ENCODE results near the gene FAM180A. TPM values are rescaled to one million over a fixed set of nuclear protein-coding genes. Genes with fewer than 3 reads are reported as not detected.

FAM180A gene
- total and polyA plus RNA-seq, 10 of the 15 experiments (the other 5 are each of a cell fraction or from before 2014, with no cell fraction given), result not detected

GRCh38 chr7:135774284-135774683 lies 25.7 kb upstream of the FAM180A start:
- intact Hi-C loops (cut with micrococcal nuclease; ENCODE audit: unreplicated experiment), result no loop called here
- in situ Hi-C loops (cut with MboI), result no loop called here
- ChIA-PET POLR2A (no interaction called here), CTCF (no interaction called here), SMC1A (ENCODE audit: uncharacterized antibody, unreplicated experiment) (no interaction called here), RAD21 (ENCODE audit: unreplicated experiment) (interaction anchor here (0.9 kb wide), 1 partner anchor 100 kb away, joined by 3 read pairs; no protein-coding TSS in a partner anchor)
- BruUV-seq (replicated peaks), result no TSS peak
- Histone ChIP-seq H3K27ac (ENCODE audit: control insufficient read depth, insufficient read depth) (no peak overlapping the region), H3K9me3 (replicated peaks; ENCODE audit: control insufficient read depth, insufficient read depth, low read length) (no peaks in the 10 kb centered on the region; the same call in 2 of the 3 replicates), H3K36me3 (ENCODE audit: control insufficient read depth in 2 of 2, insufficient read depth in 2 of 2, low read length in 1 of 2) (no peaks in the 10 kb centered on the region), H3K4me1 (ENCODE audit: control insufficient read depth, insufficient read depth, low read length) (no peaks in the 10 kb centered on the region), H3K27me3 (replicated peaks in 1 of 2; ENCODE audit: control insufficient read depth in 2 of 2, insufficient read depth in 2 of 2, low read length in 1 of 2) (no peaks in the 10 kb centered on the region; a peak in 1 of 4 replicates), H3K9ac (ENCODE audit: control insufficient read depth, insufficient read depth, low read length) (no peak overlapping the region), H3K79me2 (ENCODE audit: control insufficient read depth, insufficient read depth, low read length) (no peaks in the 10 kb centered on the region), H3K4me2 (ENCODE audit: control insufficient read depth, insufficient read depth) (no peak overlapping the region), H3K4me3 (no peak overlapping the region), H4K20me1 (ENCODE audit: control insufficient read depth, insufficient read depth) (no peaks in the 10 kb centered on the region), H2AFZ (ENCODE audit: control insufficient read depth, low read depth, low read length) (no peak overlapping the region)
- FAIRE-seq, result no peak
- 31% methylated on average over 4 of the region's 4 CpGs for WGBS (ENCODE audit: insufficient coverage, insufficient replicate concordance, low lambda C conversion rate, missing lambda C conversion rate)
- TF ChIP-seq RBBP5 (conservative IDR thresholded peaks at IDR 0.05), result no peak
- no peak for TF ChIP-seq ZNF207 (IDR thresholded peaks at IDR 0.05; ENCODE audit: borderline replicate concordance)
- no peak for TF ChIP-seq HDAC2 (IDR thresholded peaks at IDR 0.05)
- no peak for TF ChIP-seq ATF2 (IDR thresholded peaks at IDR 0.05; ENCODE audit: low read length)
- TF ChIP-seq NR2F1 (conservative IDR thresholded peaks at IDR 0.05), result no peak
- no peak for TF ChIP-seq ZBTB4 (CRISPR knock-in tag; IDR thresholded peaks at IDR 0.05)
- TF ChIP-seq RELB (IDR thresholded peaks at IDR 0.05; ENCODE audit: low read depth), result no peak
- no peak for TF ChIP-seq CUX1 (IDR thresholded peaks at IDR 0.05; ENCODE audit: insufficient replicate concordance, low read depth, low read length)
- no peak for TF ChIP-seq PAX8 (IDR thresholded peaks at IDR 0.05)
- no peak for TF ChIP-seq CBX5 (IDR thresholded peaks at IDR 0.05; ENCODE audit: low read depth)
- DNase-seq (ENCODE audit: low read depth, low spot score), result no peak
- ATAC-seq, result no peak

Measured in GM12878 (cell line).